Keratinocyte (primary cell): Measurements from ENCODE around the gene CTCFL. TPM values are rescaled to one million over a fixed set of nuclear protein-coding genes. Genes with fewer than 3 reads are reported as not detected.

Experiments
- DNase-seq: peaks from one replicate; pipeline ENCODE4 v3.0.0-alpha.2; 2011; ENCODE audit warnings: low read depth, missing footprints, low spot score
- FAIRE-seq: peaks from 2 replicates; lab custom pipeline; 2011; peaks lifted over from hg19 to GRCh38; lab: Jason Lieb, UNC
- H2AFZ ChIP-seq: 2 replicates; pipeline ENCODE4 v1.6.0; 2012; ENCODE audit warnings: low read length, control low read depth, inconsistent platforms; ENCODE audit not compliant: control insufficient read depth
- H3K27ac ChIP-seq: 2 replicates; pipeline ENCODE4 v1.5.1; 2011; ENCODE audit warnings: low read length; ENCODE audit not compliant: control insufficient read depth, insufficient read depth
- H3K27me3 ChIP-seq: 3 replicates; pipeline ENCODE4 v1.6.0; 2011; ENCODE audit warnings: low read length; ENCODE audit not compliant: control insufficient read depth, insufficient read depth; ENCODE audit errors: extremely low read depth
- H3K36me3 ChIP-seq, 2 experiments: 2 replicates in 1 of 2; 3 replicates in 1 of 2; pipeline ENCODE4 v1.5.1; 2011; ENCODE audit warnings: low read length in 2 of 2, mild to moderate bottlenecking in 1 of 2; ENCODE audit not compliant: control insufficient read depth in 2 of 2, insufficient read depth in 2 of 2; ENCODE audit errors: extremely low read depth in 1 of 2
- H3K4me1 ChIP-seq: 3 replicates; pipeline ENCODE4 v1.5.1; 2011; ENCODE audit warnings: low read length; ENCODE audit not compliant: control insufficient read depth, insufficient read depth; ENCODE audit errors: extremely low read depth
- H3K4me2 ChIP-seq: 3 replicates; pipeline ENCODE4 v1.6.0; 2011; ENCODE audit warnings: low read depth, low read length; ENCODE audit not compliant: control insufficient read depth, insufficient read depth; ENCODE audit errors: extremely low read depth
- H3K4me3 ChIP-seq, 3 experiments: fragments of 200-600 bp in 1 of 3; sonication (generic) in 1 of 3; 2 replicates in 2 of 3; 3 replicates in 1 of 3; pipeline ENCODE4 v1.5.1; 2011 to 2016; ENCODE audit warnings: low read length in 3 of 3, mild to moderate bottlenecking in 3 of 3, control low read depth in 2 of 3, inconsistent platforms in 1 of 3, low read depth in 1 of 3, mixed read lengths in 1 of 3, mixed run types in 1 of 3, moderate library complexity in 1 of 3; ENCODE audit not compliant: control insufficient read depth in 2 of 3, insufficient read depth in 2 of 3; ENCODE audit errors: extremely low read depth in 1 of 3
- H3K79me2 ChIP-seq: 2 replicates; pipeline ENCODE4 v1.6.0; 2012; ENCODE audit warnings: low read length; ENCODE audit not compliant: control insufficient read depth, insufficient read depth
- H3K9ac ChIP-seq: 3 replicates; pipeline ENCODE4 v1.6.0; 2011; ENCODE audit warnings: low read length; ENCODE audit not compliant: control insufficient read depth, insufficient read depth; ENCODE audit errors: extremely low read depth
- H3K9me1 ChIP-seq: 3 replicates; pipeline ENCODE4 v1.6.0; 2011; ENCODE audit warnings: low read length; ENCODE audit not compliant: control insufficient read depth, insufficient read depth; ENCODE audit errors: extremely low read depth
- H3K9me3 ChIP-seq: 2 replicates; pipeline ENCODE4 v1.5.1; 2012; ENCODE audit warnings: low read depth, low read length; ENCODE audit not compliant: control insufficient read depth
- H4K20me1 ChIP-seq: 3 replicates; pipeline ENCODE4 v1.6.0; 2011; ENCODE audit warnings: low read length; ENCODE audit not compliant: control insufficient read depth, insufficient read depth; ENCODE audit errors: extremely low read depth
- EZH2 ChIP-seq: IDR thresholded peaks from one replicate; pipeline ENCODE4 v1.6.1; 2012; ENCODE audit warnings: inconsistent platforms, mild to moderate bottlenecking, low read length, moderate library complexity
- dilution Hi-C: fragments of 300-500 bp; cut with MboI; formaldehyde crosslinking; loops from one replicate; pipeline ENCODE4 v1.7.0; 2020; ENCODE audit warnings: low sequenced_read_pairs; ENCODE audit not compliant: extremely low pct_ligation_motif_present
- polyA plus RNA-seq, 5 experiments: library from polyadenylated mRNA; depleted of rRNA in 3 of 5; stranded (reverse) in 3 of 5; stranded (forward) in 1 of 5; unstranded in 1 of 5; fragments of >200 nt; gene quantifications; 1 replicate in 1 of 5; 2 replicates in 3 of 5; 3 replicates in 1 of 5; pipeline versions ENCODE4 v1.2.1 to v1.2.3, GENCODE V29; 2011 to 2012; ENCODE audit warnings: missing spikeins in 2 of 5, low read depth in 1 of 5, low replicate concordance in 1 of 5
- TF ChIP-seq, protein P1 (sequence below), 3 experiments: IDR thresholded peaks in 1 of 3; conservative IDR thresholded peaks in 1 of 3; optimal IDR thresholded peaks in 1 of 3; 2 replicates in 2 of 3; 3 replicates in 1 of 3; pipeline versions ENCODE3 to v1.5.1; 2011; ENCODE audit warnings: low read length in 3 of 3, mild to moderate bottlenecking in 3 of 3, moderate library complexity in 2 of 3, control low read depth in 1 of 3, inconsistent platforms in 1 of 3; ENCODE audit not compliant: insufficient read depth in 2 of 3; ENCODE audit errors: extremely low read depth in 1 of 3

CTCFL gene
- polyA plus RNA-seq, 1 donor (not counting 4 experiments of a cell fraction or from before 2014, with no cell fraction given): not detected

- Histone ChIP-seq H3K4me3 (no peak within 1 kb of the TSS), H3K9me3 (no peaks in the 10 kb centered on the region), H3K36me3 (no peaks in the 10 kb centered on the region), H2AFZ (no peak within 1 kb of the TSS), H3K4me2 (no peak within 1 kb of the TSS), H3K9me1 (no peaks in the 10 kb centered on the region), H3K9ac (no peak within 1 kb of the TSS), H3K4me1 (no peaks in the 10 kb centered on the region), H4K20me1 (no peaks in the 10 kb centered on the region), H3K27me3 (peaks cover 59% of the 10 kb centered on the region), H3K79me2 (no peaks in the 10 kb centered on the region), H3K27ac (no peak within 1 kb of the TSS)
- DNase-seq: no peak
- dilution Hi-C loops: no loop called here
- no peak for FAIRE-seq
- no peak for TF ChIP-seq EZH2
- TF ChIP-seq, protein P1, sequence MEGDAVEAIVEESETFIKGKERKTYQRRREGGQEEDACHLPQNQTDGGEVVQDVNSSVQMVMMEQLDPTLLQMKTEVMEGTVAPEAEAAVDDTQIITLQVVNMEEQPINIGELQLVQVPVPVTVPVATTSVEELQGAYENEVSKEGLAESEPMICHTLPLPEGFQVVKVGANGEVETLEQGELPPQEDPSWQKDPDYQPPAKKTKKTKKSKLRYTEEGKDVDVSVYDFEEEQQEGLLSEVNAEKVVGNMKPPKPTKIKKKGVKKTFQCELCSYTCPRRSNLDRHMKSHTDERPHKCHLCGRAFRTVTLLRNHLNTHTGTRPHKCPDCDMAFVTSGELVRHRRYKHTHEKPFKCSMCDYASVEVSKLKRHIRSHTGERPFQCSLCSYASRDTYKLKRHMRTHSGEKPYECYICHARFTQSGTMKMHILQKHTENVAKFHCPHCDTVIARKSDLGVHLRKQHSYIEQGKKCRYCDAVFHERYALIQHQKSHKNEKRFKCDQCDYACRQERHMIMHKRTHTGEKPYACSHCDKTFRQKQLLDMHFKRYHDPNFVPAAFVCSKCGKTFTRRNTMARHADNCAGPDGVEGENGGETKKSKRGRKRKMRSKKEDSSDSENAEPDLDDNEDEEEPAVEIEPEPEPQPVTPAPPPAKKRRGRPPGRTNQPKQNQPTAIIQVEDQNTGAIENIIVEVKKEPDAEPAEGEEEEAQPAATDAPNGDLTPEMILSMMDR (optimal IDR thresholded peaks at IDR 0.05 in 1 of 3, IDR thresholded peaks at IDR 0.05 in 1 of 3, conservative IDR thresholded peaks at IDR 0.05 in 1 of 3; ENCODE audit: extremely low read depth in 1 of 3, insufficient read depth in 2 of 3, low read length in 3 of 3): no peak
These were observed 35.8 kb upstream of the CTCFL start, which contains the start of gene PCK1 for GRCh38 chr20:57560554-57561355. Gene PCK1 (plus strand): TSS chr20:57561110. CDS start chr20:57561412, 302 bp downstream.

GRCh38 chr20:57559658-57560553, 35.0 kb upstream of the CTCFL start:
- FAIRE-seq: no peak
- no peaks in the 10 kb centered on the region for H3K9me3 ChIP-seq
- no peak for TF ChIP-seq EZH2
- TF ChIP-seq, protein P1 (optimal IDR thresholded peaks at IDR 0.05 in 1 of 3, IDR thresholded peaks at IDR 0.05 in 1 of 3, conservative IDR thresholded peaks at IDR 0.05 in 1 of 3; ENCODE audit: extremely low read depth in 1 of 3, insufficient read depth in 2 of 3, low read length in 3 of 3): no peak
- no peaks in the 10 kb centered on the region for H3K4me1 ChIP-seq
- no peak overlapping the region for H3K4me3 ChIP-seq
- no peak overlapping the region for H3K4me2 ChIP-seq
- H3K9ac ChIP-seq: no peak overlapping the region
- dilution Hi-C loops: no loop called here
- DNase-seq: no peak
- no peaks in the 10 kb centered on the region for H3K79me2 ChIP-seq
- H3K27ac ChIP-seq: no peak overlapping the region
- H2AFZ ChIP-seq: no peak overlapping the region
- H3K36me3 ChIP-seq: no peaks in the 10 kb centered on the region
- peaks cover 58% of the 10 kb centered on the region for H3K27me3 ChIP-seq
- no peaks in the 10 kb centered on the region for H3K9me1 ChIP-seq
- no peaks in the 10 kb centered on the region for H4K20me1 ChIP-seq
